Globus pallidus (tissue), 1 donor: ENCODE results near the gene IL17RA.
"Not testable (repeated sequence)": the region's sequence is repeated elsewhere in the genome, so short reads cannot be mapped to it uniquely, and the experiment has no call there.

Experiments
- DNase-seq: peaks from one replicate; pipeline ENCODE4 v3.0.0-alpha.2; 2015; ENCODE audit warnings: low spot score

The IL17RA gene

DNA sequence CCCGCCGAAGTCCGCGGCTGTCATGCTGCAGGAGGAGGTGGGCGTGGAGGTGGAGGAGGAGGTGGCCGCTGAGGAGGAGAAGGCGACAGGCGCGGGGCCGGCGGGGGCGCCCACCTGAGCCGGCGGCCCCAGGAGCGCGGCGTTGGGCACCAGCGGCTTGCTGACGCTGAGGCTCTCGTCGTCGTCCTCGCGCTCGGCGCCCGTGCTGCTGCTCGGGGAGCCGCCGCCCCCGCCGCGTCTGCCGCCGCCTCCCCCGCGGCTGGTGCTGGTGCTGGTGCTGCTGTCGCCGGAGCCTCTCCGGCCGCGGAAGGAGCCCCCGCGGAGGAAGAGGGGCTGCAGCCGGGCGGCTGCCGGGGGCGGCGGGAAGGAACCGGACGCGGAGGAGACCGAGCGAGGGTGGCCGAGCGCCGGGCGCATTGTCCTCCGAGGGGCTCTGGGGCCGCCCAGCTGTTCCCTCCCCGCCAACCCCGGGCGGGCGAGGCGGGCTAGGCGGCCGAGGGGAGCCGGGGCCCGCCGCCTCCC lies 36.0 kb downstream of the IL17RA start:
- DNase-seq, result no peak

DNA sequence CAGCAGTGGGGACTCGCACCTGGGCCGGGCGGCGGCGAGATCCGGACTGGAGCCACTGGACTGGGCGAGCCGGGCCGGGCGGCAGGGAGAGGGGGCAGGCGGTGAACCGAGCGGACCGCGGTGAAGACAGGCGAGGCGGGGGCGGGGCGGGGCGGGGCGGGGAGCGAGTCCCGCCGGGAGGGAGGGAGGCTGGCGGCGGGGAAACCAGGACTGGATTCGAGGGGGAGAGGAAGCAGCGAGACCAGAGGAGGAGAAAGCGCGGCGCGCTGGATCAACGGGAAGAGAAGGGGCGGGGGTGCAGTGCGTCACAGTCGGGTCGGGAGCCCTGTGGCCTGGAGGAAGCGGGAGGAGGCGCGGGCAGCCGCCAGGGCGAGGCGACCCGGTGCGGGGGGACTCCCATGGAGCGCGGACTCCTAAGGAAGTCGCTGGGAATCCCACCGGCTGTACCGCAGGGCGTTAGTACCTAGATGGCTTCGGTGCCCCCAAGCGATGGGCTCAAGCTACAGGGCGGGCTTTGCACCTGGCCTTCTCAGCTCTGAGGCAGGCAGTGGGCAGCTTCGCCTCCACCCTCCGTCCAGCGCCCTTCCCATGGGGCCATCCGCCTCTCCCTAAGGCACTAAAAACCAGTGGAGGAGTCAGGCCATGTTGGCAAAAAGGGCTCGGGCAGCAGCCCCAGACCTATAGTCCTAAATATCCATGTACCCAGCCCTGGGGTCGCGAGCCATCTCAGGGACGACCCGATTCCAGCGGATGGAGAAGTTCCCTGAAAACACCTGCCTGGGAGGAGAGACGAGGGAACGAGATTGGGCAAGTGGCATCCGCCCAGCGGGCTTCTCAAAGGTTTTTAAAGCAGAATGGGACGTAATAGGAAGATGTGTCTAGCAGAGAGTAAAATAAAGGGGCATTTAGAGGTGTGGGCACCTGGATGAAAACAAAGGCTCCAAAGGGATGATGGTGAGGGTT lies 36.7 kb downstream of the IL17RA start, which contains the start of gene TMEM121B:
TMEM121B (minus strand) TSS at position 128 of the 963 bp plus-strand sequence. CDS start 233 bp downstream, outside the sequence.
- DNase-seq, result peak; percentile 46

DNA sequence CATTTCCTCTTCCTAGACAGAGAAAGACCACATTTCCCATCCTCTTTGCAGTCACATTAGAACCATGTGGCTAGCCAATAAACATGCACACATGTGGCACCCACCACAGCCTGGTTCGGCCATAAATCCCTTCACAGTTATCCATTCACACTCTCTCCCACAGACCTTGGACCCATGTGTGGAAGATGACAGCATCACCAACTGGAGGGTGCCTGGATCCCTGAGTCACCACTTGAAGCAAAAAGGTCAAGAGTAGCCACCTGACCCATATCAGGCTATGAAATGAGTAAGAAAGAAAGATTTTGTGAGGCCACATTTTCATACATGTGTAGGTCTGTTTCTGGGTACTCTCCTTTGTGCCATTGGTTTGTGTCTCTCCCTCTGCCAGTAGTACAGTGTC lies 45.4 kb downstream of the IL17RA start:
- DNase-seq, result no peak

DNA sequence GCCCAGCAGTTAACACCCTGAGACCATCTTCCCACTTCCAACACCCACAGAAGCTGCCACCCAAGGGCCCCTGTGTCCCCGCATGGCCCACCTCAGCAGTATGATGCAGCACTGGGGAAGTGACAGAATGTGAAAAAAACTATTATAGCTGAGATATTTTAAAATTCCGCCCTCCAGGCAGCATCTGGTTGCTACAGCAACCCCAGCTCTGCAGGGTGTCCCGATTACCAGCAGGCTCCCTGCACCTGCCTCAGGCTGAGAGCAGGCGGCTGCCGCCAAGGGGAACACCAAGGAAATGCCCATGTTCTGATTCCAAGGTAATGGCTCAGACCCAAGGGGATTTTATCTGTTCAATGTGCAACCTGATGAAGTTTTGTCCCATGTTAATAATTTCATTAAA lies 46.9 kb downstream of the IL17RA start:
- DNase-seq, result no peak

DNA sequence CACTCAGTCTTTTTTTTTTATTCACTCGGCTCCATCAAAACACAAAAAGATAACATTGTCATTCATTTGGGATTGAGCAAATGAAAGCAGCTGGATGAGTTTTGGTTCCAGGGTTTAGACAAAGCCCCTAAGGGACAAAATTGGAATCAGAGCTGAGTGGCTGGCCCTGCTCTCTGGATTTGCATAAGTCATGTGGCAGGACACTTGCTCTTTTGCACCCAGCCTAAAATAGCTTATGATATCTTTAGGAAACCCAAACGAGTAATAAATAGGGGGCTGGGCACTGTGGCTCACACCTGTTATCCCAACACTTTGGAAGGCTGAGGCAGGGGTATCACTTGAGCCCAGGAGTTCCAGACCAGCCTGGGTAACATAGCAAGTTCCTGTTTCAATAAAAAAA lies 47.3 kb downstream of the IL17RA start:
- DNase-seq, result no peak

DNA sequence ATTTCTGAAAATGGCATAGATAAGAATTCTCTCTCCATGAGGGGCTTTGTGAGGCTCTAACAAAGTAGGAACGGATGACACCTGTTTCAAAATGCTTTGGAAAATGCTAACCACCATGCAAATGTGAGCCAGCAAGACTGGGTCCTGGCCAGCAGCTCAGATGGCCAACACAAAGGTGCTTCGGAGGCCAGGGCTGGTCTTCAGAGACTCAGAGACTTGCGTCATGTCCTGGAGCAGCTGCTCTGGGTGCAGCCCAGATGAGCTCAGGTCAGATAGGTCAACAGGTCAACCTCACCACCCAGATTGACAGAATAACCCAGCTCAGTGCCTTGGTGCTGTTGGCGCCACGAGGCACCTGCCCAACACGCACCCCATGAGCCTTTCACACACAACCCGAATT lies 48.3 kb downstream of the IL17RA start:
- DNase-seq, result no peak

DNA sequence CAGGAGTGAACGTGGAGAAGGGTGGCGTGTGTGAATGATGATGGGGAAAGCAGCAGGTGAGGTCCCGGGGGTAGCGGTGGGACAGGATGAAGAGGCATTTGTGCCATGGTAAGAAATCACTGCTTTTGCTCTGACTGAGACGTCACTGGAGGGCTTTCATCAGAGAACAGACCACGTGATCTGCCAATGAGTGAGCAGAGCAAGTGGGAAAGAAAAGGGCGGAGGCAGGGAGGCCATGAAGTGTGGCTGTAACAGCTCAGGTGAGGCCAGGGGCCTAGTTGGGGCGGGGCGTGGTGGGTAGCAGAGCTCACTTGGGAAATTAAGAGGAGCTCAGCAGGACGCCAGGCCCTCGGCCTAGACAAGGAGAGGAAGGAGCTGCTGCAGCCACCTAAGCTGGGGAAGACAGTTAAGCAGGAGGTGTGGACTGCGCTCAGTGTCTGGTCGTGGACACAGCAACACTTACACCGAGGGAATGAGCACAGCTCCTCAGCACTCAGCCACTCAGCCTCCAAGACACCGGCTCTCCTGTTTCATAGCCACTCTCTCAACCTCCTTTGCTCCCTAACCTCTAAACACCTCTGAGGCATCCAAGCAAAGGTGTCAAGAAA lies 50.5 kb downstream of the IL17RA start:
- DNase-seq, result no peak

DNA sequence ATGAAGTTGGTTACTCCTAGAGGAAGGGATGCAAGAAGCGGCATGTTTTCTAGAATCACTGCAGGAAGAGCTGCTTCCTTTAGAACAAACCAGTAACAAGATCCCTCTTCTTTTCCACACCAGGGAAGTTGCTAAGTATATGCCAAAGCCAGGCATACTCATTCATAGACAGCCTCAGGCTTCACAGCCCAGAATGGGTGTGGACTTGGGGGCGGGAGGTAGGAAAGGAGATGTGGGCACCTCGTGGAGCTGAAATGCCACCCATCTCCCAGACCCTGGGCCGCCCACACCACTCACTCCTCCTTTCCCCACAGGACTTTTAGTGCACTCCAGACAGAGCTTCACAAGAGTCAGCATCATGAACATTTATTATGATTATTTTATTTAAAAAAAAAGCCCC lies 52.4 kb downstream of the IL17RA start:
- no peak for DNase-seq

DNA sequence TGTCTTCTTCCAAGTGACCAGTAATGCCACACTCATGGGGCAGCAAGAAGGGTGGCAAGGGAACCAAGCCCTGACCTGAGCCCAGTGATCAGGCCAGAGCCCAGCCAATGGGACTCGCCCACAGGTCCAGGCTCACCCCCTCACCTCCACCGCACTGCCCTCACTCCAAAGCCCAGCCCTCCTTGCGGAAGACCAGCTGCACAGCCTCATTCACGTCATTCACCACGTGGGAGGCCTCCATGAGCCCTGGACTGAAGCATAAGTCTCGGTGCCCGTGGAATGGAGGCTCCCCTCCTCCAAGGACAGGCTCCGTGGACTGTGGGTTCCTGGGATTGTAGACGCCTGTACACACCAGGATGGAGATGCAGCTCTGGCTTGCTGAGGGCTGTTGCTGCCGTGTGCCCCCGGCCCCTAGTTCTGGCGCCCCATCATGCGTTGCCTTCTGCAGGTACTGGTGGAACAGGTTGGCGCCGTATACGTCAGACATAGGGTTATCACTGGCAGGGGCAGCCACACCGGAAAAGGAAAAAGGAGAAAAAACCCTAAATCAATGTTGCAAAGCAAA lies 53.1 kb downstream of the IL17RA start:
- no peak for DNase-seq

DNA sequence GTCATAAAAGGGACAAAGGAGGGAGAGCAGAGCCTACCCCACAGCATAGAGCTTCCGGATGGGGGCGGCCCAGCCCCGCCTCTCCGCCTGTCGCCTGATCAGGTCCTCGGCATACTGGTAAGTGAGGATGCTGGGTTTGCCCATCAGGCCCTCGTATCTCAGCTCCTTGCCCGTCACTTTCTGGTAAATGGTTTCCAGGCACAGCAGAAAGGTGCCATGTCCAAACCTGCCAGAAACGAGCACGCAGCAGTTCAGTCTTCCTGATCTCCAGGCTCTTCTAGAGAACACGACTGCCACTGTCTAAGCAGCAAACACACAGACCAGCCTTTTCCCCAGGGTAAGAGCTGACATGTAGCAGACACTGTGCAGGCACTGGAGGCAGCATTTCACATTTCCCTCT lies 53.7 kb downstream of the IL17RA start:
- DNase-seq, result no peak

DNA sequence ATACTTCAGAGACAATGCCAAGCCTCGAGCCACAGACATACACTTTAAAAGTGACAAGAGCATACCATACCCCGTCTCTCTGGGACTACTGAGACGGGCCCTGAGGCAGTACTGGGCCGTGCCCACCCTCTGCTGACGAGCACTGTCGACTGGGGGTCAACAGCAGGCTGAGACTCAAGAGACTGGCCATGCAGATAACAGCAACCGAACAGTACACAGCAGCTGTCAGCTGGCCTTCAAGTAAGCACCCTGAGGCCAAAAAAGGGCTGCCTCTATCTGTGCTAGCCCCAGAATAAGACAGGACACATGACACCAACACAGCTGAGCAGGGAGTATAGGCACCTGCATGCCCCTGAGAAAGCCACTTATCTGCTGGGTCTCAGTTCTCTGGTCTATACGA lies 55.2 kb downstream of the IL17RA start:
- DNase-seq, result no peak

DNA sequence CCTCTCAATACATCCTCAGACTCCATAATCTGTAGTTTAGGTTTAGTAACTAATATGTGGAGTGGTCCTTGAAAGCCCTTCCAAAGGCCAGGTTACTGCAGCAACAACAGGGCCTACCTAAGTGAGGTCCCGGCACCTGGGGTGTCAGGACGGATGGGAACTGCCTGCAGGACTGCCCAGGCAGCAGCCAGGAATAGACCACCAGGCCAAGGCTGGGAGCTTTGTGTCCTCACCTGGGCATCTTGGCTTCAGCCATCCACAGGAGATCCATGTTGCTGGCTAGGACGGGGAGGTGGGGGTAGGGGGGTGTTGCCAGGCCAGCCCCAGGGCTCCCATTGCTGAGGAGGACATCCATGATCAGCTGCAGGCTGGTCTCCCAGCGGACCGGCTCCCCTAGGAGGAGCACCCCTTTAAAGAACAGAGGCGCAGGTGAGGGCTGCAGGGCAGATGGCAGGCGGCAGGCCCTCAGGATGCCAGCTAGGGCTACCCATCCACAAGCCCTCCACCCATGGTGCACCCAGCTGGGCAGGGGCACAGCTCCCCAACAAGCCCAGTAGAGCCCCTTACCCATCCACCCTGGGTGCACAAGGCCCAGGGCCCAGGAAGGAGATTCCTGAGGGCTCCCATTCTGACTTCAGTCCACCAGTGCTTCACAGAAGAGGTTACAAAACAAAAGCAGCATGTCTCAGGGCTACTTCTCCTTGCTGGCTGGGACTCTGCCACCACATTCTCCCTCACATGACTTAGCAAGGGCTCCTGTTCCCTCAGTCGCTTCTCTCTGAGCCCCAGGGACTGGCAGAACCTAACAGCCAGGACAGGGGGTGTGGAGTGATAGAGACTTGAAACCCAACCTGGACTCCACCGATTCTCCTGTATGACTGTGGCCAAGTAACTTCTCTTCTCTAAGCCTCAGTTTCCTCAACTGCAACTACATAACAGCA lies 56.3 kb downstream of the IL17RA start:
- DNase-seq, result no peak

DNA sequence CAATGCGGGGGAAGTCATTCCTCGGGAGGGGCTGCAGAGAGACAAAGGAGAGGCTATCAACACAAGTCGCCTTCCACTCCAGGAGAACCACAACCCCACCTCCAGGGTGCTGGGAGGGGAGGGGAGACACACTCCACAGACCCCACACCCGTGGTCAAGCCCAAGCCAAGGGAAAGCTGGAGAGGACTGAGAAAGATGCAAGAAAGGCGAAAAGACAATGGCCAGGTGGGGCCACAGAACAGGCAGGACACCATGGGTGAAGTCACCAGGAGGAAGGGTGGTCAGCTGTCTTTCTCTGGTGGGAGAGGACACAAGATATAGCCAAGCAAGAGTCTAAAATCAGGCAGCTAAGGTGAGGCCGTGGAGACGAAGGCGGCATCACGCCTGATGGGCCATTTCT lies 58.3 kb downstream of the IL17RA start:
- no peak for DNase-seq

DNA sequence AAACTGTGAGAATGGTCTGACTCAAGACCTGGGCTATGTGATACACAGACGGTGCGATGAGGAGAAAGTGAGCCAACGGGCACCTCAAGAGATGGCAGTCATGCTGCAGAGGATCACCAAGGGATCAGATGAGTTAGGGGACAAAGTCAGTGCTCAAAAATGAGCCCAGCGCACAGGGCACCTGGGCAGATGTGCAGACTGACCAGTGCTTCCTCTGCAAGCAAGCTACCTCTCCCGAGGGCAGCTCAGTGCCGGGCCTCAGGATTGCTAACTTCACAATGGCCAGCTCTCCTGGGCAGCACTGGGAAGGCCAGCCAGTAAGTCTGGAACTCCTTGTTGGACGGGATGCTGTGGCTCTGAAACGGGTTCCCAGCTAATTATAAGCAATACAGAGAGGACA lies 59.0 kb downstream of the IL17RA start:
- DNase-seq, result no peak

DNA sequence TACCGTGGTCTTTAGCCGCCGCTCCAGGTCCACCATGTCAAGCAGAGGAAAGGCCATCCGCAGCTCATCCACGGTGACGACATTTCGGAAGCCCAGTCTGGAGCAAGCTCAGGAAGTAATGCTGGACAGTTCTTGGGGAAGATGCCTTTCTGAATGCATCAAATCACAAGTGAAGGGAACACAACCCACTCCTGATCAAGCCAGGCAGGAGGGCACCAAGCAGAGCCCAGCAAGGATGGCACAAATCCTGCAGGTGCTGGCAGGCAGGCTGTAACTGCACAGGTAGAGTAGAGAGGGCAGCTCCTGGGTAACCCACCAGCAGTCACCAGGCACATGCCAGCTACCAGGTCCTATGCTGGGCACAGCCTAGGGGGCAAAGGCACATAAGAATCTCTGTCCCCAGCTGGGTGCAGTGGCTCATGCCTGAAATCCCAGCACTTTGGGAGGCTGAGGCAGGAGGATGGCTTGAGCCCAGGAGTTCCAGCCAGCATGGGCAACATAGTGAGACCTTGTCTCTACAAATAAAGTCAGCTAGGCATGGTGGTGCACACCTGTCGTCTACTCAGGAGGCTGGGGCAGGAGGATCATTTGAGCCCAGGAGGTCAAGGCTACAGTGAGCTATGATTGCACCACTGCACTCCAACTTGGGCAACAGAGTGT lies 60.4 kb downstream of the IL17RA start:
- no peak for DNase-seq

DNA sequence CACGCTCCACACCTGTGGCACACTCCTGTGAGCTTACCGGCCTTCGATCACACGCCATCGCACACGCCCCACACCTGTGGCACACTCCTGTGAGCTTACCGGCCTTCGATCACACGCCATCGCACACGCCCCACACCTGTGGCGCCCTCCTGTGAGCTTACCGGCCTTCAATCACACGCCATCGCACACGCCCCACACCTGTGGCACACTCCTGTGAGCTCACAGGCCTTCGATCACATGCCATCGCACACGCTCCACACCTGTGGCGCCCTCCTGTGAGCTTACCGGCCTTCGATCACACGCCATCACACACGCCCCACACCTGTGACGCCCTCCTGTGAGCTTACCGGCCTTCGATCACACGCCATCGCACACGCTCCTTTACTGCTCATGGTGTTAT lies 62.7 kb downstream of the IL17RA start:
- DNase-seq, result not testable (repeated sequence)

DNA sequence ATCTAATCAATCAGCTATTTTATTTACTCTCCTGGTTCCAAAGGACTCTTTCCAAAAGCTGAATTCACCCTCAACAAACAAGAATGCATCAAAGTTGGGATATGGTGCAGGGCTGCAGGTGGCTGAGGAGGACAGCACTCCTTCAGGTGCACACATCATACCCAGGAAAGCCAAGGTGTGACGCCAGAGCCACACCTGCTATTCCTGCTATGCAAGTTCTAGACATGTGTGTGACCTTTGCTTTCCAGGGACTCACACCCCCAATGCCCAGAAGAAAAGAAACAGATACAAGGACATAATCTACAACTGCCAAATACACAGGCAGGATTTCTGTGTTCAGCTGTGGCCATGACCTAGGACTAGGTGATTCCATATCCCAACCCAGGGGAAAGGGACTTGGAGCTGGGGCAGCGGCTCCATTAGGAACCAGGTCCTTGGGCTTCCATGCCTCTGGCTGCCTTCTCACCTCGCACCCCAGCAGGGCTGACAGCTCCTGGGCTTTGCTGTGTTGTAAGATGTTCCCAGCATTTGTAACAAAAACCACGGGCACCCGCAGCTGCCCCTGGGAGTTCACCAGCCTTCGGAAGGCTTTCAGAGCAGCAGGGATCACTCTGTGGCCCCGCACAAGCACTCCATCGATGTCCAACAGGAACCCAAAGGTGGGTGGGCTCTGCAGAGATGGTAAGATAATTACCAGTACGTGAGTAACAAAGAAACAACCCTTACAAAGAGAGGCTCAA lies 64.4 kb downstream of the IL17RA start:
- no peak for DNase-seq

DNA sequence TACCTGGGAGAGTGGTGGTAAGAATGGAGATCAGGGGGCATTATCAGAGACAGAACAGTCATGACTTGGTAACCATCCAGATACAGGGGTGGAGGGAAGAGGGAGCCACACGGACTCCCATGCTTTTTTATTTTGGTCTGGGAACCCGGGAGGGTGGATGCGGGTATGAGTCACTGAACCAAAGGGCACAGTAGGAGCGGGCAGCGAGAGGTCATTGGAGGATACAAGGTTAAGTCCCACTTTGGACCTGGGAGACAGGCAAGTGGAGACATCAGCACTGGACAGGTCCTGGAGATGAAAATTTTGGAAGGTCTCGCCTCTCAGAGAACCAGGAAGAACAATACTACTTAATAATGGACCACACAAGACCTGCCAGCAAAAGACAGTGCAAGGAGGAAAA lies 67.5 kb downstream of the IL17RA start:
- no peak for DNase-seq

DNA sequence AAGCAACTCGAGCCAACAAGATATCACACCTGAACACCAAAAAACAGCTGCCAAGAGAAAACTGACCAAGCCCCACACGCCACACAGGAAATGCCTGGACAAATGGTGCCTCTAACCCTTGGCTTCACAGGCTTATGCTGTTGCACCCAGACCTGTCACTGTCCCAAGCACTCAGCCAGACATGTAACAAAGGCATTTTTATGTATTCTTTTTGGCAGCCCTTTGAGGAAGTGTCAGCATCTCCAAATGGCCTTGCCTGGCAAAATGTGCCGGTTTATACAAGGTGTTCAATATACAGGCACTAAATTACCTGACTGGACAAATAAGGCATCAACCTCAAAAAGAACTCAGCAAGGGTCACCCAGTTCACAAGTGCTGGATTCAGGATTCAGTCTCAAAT lies 68.2 kb downstream of the IL17RA start:
- no peak for DNase-seq

DNA sequence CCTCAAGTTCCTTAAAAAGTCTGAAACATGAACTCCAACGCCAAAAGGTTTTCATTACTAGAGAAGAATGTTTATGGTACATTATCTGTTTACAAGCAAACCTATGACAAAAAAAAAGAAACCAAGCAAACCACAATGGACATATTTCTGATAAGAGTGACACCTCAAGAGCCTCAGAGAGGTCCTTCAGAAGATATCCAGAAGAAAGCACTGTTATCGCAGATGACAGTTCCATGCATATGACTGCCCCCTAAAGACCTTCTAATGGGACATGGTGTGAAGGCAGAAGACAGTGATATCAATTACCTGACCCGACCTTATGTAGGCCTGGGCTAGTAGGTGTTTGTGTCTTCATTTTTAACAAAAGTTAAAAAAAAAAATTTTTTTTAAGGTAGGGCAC lies 71.1 kb downstream of the IL17RA start:
- no peak for DNase-seq
